GM18909 (cell line): ENCODE measurements around the gene MORN1.
A peak's percentile ranks its signal among the peaks of the same experiment; 100 is the strongest.
"Not testable (repeated sequence)": the region's sequence is repeated elsewhere in the genome, so short reads cannot be mapped to it uniquely, and the experiment has no call there.

ENCODE experiments used
- ATAC-seq: cut with Tn5 transposase; IDR thresholded peaks from one replicate; pipeline ENCODE4 v1.9.1; 2021; ENCODE audit warnings: mild to moderate bottlenecking; ENCODE audit not compliant: unreplicated experiment, poor library complexity

MORN1 gene

DNA sequence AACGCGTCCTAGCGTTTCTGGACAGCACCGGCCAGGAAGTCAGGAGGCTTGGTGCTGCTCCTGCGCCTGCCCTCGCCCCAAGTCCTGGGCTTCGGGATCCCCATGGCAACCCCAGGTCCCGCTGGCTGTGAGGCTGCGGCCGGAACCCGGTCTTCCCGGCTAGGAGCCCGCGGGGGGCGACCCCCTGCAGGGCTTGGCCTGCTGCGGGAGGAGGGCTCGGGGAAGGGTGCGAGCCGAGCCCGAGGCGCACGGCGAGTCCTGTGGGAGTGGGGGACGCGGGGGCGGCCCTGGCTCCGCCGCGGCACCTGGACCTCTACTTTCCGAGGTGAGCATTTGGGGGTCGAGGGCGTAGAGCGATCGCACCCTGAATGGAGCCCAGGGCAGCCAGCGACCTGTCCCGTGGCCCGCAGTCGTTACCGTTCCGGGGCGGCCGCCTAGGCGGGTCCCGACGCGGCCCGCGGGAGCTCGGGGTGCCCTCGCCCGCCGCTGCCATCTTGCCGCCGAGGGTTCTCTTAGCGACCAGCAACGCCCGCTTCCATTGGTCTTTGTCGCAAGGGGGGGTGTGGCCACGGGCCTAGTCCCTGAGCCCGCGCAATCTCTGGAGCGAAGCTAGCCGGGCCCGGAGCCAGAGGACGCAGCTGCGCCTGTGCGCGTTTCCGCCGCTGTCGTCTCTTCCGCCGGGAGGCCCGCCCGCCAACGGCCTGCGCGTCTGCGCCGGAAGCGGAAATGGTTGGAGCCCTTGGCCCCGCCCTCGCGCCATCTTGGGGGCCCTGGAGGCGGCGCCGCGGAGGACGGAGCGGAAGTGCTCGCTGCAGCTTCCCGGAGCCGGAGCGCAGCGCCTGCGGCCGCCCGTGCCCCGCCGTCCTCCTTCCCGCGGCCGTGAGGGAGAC lies at the start of gene MORN1, which contains the start of gene RER1:
MORN1 (minus strand) TSS at position 514 of the 890 bp plus-strand sequence; CDS start at position 493, 21 bp downstream.
RER1 (plus strand) TSS at position 801 of the 890 bp plus-strand sequence. CDS start 3,950 bp downstream, outside the sequence.
- peak; percentile 89 for ATAC-seq

DNA sequence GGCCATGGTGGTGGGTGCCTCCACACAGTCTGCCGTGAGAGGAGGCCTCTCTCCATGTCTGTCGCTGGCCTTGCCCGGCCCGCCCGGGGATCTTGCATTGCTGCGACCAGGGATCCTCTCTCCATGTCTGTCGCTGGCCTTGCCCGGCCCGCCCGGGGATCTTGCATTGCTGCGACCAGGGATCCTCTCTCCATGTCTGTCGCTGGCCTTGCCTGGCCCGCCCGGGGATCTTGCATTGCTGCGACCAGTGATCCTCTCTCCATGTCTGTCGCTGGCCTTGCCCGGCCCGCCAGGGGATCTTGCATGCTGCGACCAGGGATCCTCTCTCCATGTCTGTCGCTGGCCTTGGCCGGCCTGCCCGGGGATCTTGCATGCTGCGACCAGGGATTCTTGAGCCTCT lies 49.0 kb upstream of the MORN1 start:
- ATAC-seq = not testable (repeated sequence)

DNA sequence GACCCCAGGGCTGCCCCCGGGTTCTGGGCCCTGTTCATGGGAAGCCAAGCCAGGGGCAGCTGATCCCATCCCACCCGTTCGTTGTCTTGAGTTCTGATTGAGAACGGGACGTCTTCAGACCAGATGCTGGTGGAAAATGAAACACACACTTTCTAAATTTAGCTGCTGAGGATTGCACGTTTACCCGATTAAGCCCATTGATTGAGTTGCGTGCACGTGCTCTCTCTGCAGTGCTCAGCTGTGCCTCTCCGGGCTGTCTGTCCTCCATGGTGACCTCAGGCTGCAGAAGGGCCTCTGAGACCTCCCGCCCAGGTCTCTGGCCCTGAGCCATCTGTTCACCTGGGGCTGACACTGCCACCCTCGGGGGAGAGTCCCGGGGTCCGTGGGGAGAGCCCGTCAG lies 48.0 kb upstream of the MORN1 start:
- ATAC-seq = no peak

DNA sequence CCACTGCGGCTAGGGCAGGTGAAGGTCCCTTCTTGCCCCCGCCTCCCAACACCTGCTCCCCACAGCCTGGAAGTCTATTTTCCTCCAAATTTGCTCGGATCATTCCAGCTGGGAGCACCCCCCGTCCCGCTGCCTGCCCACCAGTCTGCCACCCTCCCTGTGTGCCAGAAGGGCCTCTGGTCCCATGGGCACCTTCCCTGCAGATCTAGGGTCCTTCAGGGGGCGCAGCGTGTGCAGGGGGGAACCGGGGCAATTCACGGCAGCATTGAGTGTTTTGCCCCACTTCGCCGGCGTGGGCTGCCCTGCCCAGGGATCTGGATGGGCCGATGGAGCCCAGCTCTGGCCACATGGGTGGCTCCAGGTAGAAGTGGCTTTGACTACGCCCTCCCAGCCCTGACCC lies 47.3 kb upstream of the MORN1 start:
- ATAC-seq = no peak

DNA sequence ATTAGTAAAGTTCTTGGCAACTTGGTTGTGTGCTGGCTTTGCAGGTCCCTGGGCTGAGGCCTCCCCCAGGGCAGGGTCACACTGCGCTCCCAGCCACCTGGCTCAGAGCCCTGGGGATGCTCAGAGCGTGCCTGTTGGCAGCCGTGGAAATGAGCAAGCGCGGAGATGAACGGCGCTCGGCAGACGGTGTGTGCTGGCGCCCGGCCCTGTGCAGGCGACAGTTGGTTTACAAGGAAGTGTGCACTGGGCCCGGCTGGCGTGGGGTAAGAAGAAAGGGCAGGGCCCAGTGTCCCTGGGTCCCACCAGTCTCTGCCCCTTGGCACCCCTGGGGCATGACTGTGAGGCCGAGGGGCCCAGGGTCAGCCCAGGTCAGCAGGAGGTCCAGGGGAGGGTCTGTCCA lies 46.7 kb upstream of the MORN1 start:
- no peak for ATAC-seq

DNA sequence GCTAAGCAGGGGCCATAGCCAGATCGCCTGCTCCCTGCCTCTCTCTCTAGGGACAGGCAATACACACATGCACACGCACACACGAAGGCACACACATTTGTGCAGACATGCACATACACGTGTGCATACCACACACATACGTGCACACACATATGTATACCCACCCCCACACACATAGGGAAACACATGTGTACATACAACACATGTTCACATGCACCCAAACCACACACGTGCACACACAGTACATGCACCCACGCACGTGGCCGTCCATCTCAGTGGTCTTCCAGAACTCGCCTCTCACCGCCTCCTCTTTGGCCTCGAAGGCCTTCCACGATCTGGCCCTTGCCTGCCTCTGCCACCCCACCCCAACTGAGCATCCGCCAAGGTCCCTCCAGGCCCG lies 46.3 kb upstream of the MORN1 start:
- no peak for ATAC-seq

DNA sequence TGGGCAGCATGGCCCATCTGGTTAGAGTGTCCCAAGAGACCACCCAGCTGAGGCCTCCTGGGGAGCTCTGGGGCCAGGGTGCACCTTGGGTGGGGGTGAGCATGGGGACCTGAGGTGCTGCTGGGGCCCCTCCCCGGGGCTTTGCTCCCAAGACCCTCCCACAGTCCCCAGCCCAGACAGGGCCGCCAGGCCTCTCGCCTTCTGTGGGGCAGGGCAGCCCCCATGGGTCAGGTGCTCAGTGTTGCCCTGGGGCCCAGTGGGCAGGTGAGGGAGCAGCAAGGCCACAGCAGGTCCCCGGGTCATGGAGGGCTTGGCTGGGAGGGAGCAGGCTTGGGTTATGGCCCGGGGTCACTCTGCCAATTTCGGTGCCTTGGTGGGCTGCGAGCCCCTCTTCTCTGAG lies 45.5 kb upstream of the MORN1 start:
- no peak for ATAC-seq

DNA sequence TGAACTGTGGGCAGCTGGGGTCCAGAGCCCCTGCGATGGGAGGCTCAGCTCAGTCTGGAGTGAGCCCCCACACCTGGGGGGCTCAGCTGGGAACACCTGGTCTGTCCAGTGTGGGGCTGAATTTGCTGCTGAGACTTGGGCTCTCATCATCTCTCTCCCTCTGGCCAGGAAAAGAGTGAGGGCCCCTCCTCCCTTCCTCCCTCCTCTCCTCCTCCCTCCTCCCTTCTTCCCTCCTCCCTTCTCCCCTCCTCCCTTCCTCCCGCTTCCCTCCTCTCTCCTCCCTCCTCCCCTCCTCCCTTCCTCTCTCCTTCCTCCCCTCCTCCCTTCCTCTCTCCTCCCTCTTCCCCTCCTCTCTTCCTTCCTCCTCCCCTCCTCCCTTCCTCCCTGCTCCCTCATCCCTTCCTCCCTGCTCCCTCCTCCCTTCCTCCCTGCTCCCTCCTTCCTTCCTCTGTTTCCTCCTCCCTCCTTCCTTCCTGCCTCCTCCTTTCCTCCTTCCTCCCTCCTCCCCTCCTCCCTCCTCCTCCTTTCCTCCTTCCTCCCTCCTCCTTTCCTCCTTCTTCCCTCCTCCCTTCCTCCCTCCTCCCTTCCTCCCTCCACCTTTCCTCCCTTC lies 44.5 kb upstream of the MORN1 start:
- no peak for ATAC-seq

DNA sequence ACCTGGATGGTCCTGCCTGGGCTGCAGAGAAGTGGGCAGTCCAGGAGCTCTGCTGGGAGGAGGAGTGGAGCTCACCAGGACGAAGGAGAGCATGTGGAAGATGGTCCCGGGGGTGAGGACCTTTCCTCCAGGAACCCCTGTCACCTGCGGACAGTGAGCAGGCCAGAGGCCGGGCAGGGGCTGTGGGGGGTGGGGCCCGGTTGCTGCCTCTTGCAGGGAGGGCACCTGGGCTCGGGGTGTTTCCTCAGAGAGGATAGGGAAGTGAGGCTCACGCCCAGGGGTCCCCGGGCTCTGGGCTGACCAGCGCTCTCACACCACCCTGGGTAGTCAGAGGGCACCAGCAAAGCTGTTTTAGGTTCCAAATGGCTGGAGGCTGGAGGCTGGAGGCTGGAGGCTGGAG lies 43.7 kb upstream of the MORN1 start:
- no peak for ATAC-seq

DNA sequence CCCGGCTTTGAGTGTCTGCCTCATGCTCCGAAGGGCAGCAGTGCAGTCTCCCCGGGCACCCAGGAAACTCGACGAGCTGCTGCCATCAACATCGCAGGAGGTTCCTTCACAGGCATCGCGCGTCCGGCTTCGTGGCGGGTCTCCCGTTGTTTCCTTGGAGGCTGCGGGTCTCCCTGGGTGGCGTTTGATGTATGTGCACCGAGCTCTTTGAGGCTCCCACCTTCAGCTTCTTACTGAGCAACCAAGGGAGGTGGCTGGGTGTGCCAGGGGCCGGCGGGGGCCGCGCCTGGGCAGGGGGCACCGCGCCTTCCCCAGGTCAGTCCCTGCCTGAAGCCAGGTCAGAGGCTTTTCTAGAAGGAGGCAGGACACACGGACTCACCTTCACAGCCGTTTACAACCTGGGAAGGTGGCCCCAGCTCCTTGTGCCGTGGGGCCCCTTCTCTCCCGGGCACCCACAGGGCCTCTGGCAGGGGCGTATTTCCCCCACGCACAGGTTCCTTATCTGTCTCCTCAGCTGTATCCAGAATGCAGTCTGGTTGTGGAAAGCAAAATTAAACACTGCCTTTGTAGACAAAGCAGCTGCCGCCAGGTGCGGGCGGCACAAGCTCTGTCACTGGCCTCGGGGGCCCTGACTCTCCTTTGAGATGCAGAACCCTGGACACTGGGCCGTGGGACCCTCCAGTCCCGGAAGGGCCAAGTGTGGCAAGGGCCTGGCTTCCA lies 42.7 kb upstream of the MORN1 start:
- ATAC-seq = no peak

DNA sequence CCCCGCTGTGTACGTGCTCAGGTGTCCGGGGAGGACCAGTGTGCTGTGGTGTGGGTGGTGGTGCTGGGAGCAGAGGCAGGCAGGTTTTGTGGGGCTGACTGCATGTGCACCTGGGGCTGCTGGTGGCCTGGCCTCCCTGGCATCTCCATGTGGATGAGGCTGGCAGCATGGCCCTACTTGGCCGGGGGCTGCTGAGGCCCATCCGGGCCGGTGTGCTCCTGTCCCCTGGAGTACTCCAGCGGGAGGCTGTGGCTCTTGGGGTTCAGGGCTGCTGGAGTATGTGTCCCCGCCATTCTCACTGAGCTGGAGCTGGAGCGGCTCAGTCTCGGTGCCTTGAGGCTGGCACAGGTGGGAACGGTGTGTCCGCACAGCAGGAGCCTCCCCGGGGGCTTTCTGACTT lies 41.8 kb upstream of the MORN1 start:
- no peak for ATAC-seq

DNA sequence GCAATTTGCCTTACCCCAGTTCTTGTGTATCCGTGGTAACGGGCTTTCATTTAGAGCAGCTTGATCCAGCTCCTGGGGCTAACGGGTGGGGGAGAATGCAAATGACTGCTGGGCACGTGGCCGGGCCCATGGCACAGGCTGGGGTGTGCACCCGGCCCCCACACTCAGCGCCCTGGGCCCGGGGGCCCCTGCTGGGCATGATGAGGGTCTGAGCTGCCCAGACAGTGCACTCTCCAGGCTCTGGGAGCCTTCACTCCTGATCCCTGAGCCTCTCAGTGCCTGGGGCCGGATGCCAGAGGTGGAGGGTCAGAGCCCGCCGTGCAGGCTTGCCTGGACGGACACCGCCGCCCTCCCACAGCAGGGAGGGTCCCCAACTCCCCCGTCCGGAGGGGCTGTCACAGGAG lies 41.1 kb upstream of the MORN1 start:
- no peak for ATAC-seq

DNA sequence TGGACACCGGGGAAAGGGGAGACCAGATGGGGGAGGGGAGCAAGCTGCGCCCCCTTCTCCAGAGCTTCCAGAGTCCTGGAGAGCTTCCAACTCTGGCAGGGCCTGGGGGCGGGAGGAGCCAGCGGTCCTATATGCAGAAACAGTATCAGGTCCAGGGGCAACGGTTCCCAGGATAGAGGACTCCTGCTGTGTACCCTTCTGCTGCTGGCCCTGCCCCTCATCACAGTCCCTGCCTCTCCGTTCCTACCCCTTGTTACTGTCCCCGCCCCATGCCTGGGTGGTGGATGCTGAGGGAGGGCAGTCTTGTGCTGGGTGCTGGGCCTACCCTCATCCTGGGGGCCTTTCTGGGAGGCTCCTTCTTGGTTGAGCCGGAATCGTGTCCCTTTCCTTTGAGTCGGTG lies 40.2 kb upstream of the MORN1 start:
- no peak for ATAC-seq

DNA sequence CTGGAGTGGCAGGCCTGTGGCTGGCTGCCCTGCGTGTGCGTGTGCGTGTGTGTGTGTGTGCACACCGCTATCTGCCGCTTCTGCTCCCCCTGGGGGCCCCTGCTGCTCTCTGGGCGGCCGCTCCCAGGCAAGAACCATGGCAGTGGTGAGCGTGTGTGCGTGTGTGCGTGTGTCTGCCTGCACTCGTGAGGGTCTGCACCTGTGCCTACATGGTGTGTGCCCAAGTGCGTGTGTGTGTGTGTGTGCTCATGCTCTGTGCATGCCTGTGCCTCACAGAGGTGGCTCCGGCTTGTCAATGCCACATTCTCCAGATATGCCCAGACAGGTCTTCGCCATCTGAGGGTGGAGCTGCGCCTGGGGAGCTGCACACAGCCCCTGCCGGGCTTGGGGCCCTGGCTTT lies 39.7 kb upstream of the MORN1 start:
- no peak for ATAC-seq

DNA sequence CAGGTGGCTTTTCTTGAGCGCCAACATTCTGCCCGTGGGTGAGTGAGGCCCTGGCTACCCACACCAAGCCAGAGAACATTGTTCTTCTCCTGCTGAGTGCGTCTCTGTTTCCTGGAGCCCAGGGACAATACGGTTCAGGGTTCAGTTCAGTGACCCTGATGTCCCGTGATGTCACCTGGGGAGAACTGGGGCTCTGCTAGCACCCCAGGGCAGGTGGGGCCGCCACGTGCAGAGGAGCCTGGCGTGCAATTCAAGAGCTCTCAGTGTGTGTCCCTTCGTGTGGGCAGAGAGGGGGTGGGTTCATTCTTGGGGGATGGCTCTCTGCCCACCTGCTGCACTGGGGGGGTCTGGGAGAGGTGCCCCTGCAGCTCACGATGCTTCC lies 39.2 kb upstream of the MORN1 start:
- ATAC-seq = no peak

DNA sequence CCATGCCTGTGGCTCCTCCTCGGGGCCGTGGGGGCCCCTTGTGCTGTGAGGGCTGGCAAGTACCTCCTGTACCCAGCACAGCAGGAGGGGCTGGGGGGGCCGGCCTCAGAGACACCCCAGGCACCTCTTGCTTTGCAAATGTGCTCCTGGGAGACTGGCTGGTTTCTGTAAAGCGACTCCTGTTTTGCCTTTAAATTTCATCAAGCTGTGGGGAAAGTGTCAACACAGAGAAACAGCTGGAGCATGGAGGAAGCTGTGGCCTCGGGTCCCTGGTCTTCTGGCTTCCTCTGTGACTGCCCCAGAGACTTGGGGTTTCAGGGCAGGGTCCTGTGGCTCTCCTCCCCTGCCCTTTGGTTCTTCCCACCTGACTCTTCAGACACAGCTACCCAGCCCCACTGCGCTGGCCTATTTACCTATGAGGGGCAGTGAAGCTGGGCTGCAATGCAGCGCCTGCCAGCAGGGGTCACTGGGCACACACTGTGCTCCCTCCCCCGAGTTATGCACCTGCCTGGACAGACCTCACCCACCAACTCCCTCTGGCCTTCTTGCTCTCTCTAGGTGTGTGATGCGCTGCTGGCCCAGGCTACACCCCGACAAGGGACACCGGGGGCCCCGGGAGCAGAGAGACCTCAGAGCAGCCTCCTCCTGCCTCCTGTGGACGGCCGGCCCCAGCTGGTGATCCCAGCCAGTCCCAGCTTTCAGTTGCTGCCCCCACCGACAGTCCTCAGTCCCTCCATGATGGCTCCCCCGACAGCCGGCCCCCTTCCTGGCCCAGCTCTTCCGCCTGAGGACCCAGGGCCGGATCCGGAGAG lies 38.6 kb upstream of the MORN1 start:
- ATAC-seq = no peak

DNA sequence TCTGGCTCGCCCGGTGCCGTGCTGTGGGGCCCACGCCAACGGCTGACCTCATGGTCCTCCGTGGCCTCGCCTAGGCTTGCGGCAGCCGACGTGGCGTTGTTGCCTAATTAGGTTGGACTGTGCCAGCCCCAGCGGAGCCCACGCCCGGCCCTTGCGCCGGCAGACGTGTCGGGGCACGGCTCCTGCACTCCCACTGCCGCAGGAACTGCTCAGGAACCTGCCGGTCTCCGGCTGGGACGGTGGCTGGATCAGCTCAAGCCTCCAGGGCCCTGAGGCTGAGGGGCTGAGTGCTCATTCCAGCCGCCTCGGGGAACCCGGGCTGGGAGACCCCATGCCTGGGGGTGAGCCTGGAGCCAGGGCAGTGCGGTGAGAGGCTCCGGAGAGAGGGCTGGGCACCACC lies 37.1 kb upstream of the MORN1 start:
- no peak for ATAC-seq

DNA sequence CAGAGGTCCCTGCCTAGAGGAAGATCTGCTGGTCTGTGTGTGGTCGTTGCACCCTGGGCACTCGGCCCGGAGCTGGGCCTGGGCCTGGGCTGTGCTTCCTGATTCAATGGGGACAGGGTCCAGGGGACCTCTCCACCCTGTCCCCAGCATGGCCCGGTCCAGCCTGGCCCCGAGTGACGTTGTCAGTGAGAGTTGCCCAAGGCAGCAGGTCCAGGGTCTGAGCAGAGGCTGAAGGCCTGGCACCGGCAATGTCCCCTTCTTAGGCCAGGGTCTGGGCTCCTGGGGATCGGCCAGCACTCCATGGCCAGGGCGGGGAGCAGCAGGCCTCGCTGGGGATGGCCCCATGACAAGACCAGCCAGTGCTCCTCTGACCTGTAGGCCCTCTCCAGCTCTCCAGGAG lies 36.6 kb upstream of the MORN1 start:
- no peak for ATAC-seq

DNA sequence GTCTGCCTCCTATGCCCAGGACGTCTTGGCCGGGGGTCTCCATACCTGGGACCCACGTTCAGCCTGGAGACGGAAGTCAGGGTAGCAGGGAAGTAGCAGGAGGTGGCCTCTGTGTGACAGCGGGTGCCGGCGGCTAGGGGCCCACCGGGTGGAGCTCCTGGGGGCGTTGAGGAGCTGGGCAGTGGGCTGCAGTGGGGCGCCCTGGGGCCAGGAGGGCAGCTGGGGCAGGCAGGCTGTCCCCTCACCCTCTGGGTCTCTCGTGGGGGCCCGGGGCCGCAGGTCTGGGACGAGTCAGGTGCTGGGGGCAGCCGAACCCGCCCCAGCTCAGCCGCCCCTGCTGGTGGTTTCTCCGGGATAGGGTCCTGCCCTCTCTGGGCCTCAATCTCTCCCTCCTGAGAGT lies 35.7 kb upstream of the MORN1 start:
- no peak for ATAC-seq

DNA sequence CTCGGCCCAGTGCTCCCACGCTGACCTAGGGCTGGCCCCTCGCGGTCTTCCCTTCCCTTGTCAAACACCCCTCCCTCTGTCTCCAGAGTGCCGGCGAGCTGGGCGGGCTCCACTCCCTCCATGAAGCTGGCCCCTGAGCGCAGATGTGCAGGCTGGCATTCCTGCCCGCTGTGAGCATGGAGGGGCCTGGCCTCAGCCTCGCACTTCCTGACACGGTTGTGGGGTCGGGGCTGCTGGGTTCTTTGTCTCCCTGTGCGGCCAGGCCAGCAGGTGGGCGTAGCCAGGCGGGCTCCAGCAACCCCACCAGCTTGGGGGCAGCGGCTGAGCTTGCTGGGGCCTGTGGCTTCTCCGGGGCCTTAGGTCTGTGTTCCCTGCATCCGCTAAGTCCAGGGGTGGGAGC lies 35.2 kb upstream of the MORN1 start:
- no peak for ATAC-seq
